Activated effector memory CD4-positive, alpha-beta T cell treated with Interleukin-2 at 50 U/mL for 16 hours (primary cell): ENCODE data around the gene N4BP3.
"Not testable (repeated sequence)": the region's sequence is repeated elsewhere in the genome, so short reads cannot be mapped to it uniquely, and the experiment has no call there.

Experiments used
- DNase-seq: peaks from one replicate; pipeline ENCODE4 v3.0.0-alpha.2; 2020

N4BP3 gene, protein sequence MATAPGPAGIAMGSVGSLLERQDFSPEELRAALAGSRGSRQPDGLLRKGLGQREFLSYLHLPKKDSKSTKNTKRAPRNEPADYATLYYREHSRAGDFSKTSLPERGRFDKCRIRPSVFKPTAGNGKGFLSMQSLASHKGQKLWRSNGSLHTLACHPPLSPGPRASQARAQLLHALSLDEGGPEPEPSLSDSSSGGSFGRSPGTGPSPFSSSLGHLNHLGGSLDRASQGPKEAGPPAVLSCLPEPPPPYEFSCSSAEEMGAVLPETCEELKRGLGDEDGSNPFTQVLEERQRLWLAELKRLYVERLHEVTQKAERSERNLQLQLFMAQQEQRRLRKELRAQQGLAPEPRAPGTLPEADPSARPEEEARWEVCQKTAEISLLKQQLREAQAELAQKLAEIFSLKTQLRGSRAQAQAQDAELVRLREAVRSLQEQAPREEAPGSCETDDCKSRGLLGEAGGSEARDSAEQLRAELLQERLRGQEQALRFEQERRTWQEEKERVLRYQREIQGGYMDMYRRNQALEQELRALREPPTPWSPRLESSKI

DNA sequence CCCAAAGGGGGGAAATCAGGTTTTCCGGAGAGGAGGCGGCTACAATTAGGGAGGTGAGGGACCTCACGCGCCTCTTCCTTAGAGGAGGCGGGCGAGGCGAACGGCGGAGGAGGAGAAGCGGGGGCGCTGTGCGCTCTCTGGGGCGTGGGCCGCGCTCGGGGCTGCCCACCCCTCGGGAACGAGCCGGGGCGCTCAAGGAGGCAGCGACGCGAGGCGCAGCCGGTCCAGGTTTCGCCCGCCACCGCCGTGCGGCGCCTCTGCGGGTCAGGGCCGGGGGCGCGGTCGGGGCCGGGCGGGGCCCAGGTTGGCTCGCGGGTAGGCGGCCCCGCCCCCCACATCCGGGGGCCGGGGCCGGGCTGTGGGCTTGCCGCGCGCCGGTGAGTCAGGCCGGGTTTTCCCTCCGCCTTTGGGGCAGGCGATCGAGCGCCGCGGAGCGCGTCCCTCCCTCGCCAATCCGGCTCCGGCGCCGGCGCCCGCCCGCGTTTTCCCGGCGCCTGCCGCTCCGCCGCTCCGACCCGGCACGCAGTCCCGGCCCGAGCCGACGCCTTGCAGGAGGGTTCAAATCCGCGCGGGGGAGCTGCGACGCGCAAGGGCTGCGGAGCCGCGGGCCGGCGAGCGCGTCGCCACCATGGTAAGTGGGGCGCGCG is at the start of gene N4BP3:
Gene N4BP3, plus strand, starts transcription at position 392 of the 647 bp plus-strand sequence. CDS start 6,052 bp downstream, outside the sequence.
- DNase-seq = peak; percentile 77

GRCh38 chr5:178067755-178068154 is 45.6 kb upstream of the N4BP3 start:
- no peak for DNase-seq

DNA sequence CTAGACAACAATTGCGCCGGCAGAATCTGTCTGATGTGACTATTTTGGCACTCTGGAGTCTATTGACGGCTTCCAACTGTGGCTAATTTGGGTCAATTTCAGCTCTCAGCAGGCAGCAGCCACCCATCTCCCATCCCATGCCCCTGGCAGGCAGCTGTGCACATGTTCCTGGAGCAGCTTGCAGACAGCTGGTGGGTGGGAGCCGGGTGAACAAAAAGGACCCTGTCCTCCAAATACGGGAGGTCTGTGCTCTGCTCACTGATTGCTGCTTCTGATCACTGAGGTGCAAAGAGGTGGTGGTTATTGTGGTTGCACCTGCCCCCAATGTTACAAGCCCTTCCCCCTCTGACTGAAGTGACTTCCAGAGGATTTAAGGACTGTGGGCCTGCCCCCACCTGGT is 45.0 kb upstream of the N4BP3 start:
- DNase-seq = no peak

GRCh38 chr5:178069909-178070308 is 43.4 kb upstream of the N4BP3 start:
- no peak for DNase-seq

- no peak for DNase-seq
Measured at GRCh38 chr5:178071108-178071507, 42.2 kb upstream of the N4BP3 start.

GRCh38 chr5:178072749-178073148 is 40.6 kb upstream of the N4BP3 start:
- no peak for DNase-seq

GRCh38 chr5:178074266-178074952 is 38.9 kb upstream of the N4BP3 start:
- DNase-seq = no peak

DNA sequence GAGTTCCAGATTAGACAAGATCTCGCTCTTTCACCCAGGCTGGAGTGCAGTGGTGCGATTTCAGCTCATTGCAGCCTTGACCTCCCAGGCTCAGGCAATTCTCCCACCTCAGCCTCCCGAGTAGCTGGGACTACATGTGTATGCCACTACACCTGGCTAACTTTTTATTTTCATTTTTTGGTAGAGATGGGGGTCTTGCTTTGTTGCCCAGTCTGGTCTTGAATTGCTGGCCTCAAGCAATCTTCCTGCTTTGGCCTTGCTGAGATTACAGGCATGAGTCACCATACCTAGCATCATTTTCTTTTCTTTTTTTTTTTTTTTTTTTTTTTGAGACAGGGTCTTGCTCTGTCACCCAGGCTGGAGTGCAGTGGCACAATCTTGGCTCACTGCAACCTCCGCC is 36.4 kb upstream of the N4BP3 start:
- not testable (repeated sequence) for DNase-seq

- no peak for DNase-seq
Measured at GRCh38 chr5:178077751-178078150, 35.6 kb upstream of the N4BP3 start.

DNA sequence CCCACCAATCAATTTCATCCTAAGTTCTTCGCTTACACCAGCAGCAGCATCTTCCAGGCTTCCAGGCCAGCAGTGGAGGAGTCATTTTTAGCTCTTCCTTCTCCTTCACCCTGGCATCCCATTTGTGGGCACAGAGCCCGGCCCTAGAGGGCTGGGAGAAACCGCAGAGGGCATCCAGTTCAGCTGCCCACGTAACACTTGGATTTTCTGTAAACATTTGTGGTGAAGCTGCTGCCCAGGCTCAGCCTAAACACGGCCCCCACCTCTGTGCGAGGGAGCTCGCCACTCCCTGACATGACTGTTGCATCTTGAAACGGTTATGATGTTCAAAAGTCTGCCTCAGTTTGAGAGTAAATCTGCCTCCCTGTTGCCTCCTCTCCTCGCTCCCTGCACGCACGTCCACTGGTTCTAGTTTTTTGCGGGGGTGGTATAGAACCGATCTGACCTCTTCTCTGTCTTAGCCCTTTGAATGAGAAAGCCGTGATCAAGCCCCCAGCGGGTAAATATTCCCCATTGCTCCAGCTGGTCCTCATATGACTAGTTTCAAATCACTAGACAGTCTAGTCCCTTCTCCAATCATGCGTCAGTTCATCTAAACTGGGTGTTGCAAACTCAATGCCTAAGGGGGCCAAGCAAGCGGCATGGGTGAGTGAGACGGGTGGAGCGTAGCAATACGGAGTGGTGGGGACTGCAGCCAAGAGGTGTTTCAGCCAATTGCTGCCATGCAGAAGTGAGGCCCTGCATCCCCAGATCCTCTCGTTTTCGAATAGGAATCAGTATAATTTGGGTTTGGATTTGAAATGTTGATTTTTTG is 34.9 kb upstream of the N4BP3 start:
- no peak for DNase-seq

GRCh38 chr5:178080056-178080455 is 33.3 kb upstream of the N4BP3 start:
- no peak for DNase-seq

- no peak for DNase-seq
Measured at GRCh38 chr5:178080618-178081410, 32.5 kb upstream of the N4BP3 start.

DNA sequence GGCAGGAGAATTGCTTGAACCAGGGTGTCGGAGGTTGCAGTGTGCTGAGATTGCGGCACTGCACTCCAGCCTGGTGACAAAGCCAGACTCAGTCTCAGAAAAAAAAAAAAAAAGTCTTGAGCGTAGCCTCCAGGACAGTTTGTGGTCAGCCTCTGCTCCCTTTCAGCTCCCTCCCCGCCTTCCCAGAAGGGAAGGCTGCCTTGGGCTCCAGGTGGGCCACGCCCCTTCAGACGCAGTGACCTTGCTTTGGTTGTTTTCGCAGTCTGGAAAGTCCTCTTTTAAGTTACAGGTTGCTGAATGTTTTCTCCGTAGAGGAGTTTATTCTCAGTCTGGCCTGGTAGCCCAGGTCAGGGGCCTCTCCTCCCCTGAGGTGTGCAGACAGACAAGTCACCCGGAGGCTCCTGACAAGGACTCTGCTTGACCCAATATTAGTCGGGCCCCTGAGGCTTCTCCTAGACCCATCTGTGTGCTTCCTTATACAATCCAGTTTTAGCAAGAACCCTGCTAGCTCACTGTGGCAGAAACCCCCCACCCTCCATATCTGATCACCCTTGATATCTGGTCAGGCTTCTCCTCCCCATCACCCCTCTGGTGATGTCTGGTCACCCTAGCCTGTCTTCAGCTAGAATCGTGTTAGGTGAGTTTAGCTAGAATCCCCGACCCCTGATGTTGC is 31.6 kb upstream of the N4BP3 start:
- no peak for DNase-seq

DNA sequence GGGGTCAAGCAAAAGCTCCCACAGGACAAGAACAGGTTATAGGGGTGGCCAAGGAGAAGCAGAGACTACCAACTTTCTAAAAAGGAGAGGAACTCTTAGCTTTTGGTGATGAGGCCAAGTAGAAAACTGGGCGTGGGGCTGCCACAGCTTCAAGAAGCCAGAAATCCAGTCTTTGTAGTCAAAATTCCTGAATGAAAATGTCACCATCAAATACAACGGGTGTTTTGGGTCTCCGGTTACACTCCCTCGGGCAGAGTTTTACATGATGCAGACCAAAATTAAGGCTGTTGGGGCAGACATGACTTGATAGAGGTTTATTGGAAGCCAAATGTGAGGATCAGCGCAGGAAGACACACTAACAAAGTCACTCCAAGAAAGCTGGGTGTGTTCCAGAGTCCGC is 29.4 kb upstream of the N4BP3 start:
- DNase-seq = no peak

DNA sequence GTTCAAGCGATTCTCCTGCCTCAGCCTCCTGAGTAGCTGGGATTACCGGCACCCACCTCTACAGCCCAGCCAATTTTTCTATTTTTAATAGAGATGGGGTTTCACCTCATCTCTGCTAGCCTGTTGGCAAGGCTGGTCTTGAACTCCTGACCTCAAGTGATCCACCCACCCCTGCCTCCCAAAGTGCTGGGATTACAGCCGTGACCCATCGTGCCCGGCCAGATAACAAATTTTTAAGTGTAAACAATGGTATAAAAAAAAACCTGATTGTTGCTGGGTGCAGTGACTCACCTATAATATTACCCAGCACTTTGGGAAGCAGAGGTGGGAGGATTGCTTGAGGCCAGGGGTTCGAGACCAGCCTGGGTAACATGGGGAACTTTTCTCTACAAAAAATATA is 28.0 kb upstream of the N4BP3 start:
- no peak for DNase-seq

DNA sequence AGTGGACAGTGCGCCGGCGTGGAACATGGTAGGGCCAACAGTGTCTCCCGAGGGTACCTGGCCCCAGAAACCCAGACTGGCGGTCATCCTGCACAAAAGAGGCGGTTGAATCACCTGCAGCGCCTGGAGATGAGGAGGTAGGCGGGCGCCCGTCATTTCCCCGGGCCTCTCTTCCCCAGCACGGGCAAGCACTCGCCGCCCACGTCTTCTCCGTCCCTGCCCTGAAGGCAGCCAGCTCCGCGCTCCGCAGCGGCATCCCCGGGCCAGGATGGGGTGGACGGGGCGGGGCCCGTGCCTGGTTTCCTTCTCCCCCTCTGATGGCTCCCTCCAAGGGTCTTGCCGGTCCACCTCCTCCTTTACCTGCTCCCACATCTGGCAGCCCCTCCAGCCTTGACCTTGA is 27.1 kb upstream of the N4BP3 start:
- DNase-seq = no peak

DNA sequence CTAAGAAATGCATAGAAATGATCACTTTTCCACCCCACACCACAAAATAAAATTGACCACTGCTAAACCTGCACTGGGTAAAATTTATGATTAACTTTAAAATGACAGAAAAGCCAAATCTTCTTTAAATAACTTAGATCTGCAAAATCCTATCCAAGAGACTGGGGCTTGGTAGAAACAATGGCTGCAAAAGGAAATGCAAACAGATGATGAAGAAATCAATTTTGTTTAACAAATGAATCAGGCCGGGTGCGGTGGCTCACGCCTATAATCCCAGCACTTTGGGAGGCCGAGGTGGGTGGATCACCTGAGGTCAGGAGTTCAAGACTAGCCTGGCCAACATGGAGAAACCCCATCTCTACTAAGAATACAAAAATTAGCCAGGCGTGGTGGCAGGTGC is 26.1 kb upstream of the N4BP3 start:
- DNase-seq = not testable (repeated sequence)

DNA sequence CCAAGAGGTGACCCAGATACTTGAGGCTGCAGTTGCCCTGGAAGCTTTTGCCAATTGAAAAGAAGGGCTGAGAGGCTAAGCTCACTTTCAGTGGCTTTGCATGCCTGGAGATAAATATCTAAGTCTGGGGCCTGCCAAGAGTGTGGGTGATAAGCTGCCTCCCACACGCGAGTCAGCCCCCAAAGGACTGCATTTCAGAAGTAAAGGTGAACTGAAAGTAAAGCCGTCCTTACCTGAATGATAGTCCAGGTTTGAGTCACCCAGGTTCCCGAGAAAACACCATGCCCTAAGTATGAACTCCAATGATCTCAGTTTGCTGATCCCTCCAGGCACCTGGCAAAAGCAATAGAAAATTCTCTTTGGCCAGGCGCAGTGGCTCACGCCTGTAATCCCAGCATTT is 22.5 kb upstream of the N4BP3 start:
- DNase-seq = no peak

DNA sequence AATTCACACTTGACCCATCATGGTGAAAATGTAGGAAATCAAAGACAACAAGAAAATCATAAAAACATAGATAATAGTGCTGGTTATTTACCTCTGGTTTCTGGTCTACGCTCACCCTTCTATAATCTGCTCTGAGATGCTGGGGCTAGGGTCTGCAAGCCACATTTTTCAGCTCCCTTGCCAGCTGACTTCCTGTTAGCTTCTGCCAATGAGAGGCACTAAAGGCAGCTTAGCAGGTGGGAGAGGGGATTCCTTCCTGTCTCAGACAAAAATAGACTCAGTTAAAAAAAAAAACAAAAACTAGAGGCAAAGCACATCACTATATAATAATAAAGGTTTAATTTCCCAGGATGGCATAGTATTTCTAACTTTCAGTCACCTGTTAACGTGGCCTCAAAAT is 20.2 kb upstream of the N4BP3 start:
- DNase-seq = no peak

- no peak for DNase-seq
Measured at GRCh38 chr5:178094345-178094744, 19.0 kb upstream of the N4BP3 start.

- no peak for DNase-seq
Measured at GRCh38 chr5:178098685-178099084, 14.6 kb upstream of the N4BP3 start.
